Stimulated activated CD8-positive, alpha-beta memory T cell treated with anti-CD3 and anti-CD28 coated beads, Interleukin-12 subunit alpha, Interleukin-12 subunit beta, amount 100 ng/mL, for 1 hour (primary cell): ENCODE data around the gene DDA1.
"Not testable (repeated sequence)": the region's sequence is repeated elsewhere in the genome, so short reads cannot be mapped to it uniquely, and the experiment has no call there.

ENCODE experiments used
- DNase-seq: peaks from one replicate; pipeline ENCODE4 v3.0.0-alpha.2; 2020; ENCODE audit warnings: low read depth

Gene DDA1

GRCh38 chr19:17289489-17289888, 19.9 kb upstream of the DDA1 start:
- DNase-seq, result no peak

GRCh38 chr19:17292301-17293074, 16.9 kb upstream of the DDA1 start:
- DNase-seq, result peak; percentile 53

GRCh38 chr19:17293605-17294004, 15.8 kb upstream of the DDA1 start:
- no peak for DNase-seq

GRCh38 chr19:17294051-17294891, 15.1 kb upstream of the DDA1 start:
- no peak for DNase-seq

GRCh38 chr19:17295551-17295950, 13.8 kb upstream of the DDA1 start:
- DNase-seq, result not testable (repeated sequence)

GRCh38 chr19:17296273-17296672, 13.1 kb upstream of the DDA1 start:
- no peak for DNase-seq

- no peak for DNase-seq
Measured at GRCh38 chr19:17296976-17297375, 12.4 kb upstream of the DDA1 start.

- no peak for DNase-seq
Measured at GRCh38 chr19:17300992-17301619, 8.3 kb upstream of the DDA1 start.

- DNase-seq, result no peak
Measured at GRCh38 chr19:17302391-17303166, 6.8 kb upstream of the DDA1 start.

GRCh38 chr19:17303167-17303939, 6.0 kb upstream of the DDA1 start, which contains the start of gene ABHD8:
TSS of gene ABHD8 (minus strand) at chr19:17303425. CDS start at chr19:17301616, 1,809 bp downstream.
- DNase-seq, result peak; percentile 87

- DNase-seq, result no peak
Measured at GRCh38 chr19:17303940-17304267, 5.5 kb upstream of the DDA1 start.

GRCh38 chr19:17304386-17305215, 4.8 kb upstream of the DDA1 start:
- no peak for DNase-seq

- no peak for DNase-seq
Measured at GRCh38 chr19:17305216-17305516, 4.2 kb upstream of the DDA1 start.

- DNase-seq, result peak; percentile 89
Measured at GRCh38 chr19:17305517-17306284, 3.7 kb upstream of the DDA1 start, which contains the start of gene MRPL34. TSS of gene MRPL34 (plus strand) at chr19:17305872. CDS start at chr19:17305893, 21 bp downstream.

- DNase-seq, result no peak
Measured at GRCh38 chr19:17306285-17306714, 3.1 kb upstream of the DDA1 start.

GRCh38 chr19:17307876-17308377, 1.4 kb upstream of the DDA1 start:
- no peak for DNase-seq

GRCh38 chr19:17309965-17310461, 650 bp downstream of the DDA1 start:
- no peak for DNase-seq

- DNase-seq, result no peak
Measured at GRCh38 chr19:17311455-17312188, 2.3 kb downstream of the DDA1 start.
